ENCODE measurements around the gene FIBCD1. TPM values are rescaled to one million over a fixed set of nuclear protein-coding genes. Genes with fewer than 3 reads are reported as not detected.

The FIBCD1 gene
- total RNA-seq, 1 experiment from 2014 or later = 7.1 TPM

- H2BK20ac ChIP-seq (ENCODE audit: low read depth, low read length, poor library complexity, severe bottlenecking) = no peak overlapping the region
- no peak overlapping the region for H3K23ac ChIP-seq (ENCODE audit: insufficient read length, low read depth, low read length)
- no CpG with 5 or more reads among the region's 7 CpGs for WGBS (ENCODE audit: extremely low coverage, insufficient read length, low lambda C conversion rate)
- Mint-ChIP-seq H3K27me3 (ENCODE audit: low read depth) (no peaks in the 10 kb centered on the region; the same call in 1 of the 2 replicates), H3K36me3 (ENCODE audit: insufficient read depth in 1 of 3, low read depth in 3 of 3) (peaks cover 0 to 20% (median 0%) of the 10 kb centered on the region in 3 experiments; a peak in 4 of 7 replicates), H3K4me1 (peaks cover 2 to 9% of the 10 kb centered on the region in 2 experiments; a peak in 1 of 4 replicates), H3K9me3 (no peaks in the 10 kb centered on the region; a peak in 1 of 5 replicates), H3K4me3 (no peak overlapping the region), H3K27ac (peak overlapping the region in 2 of 3 experiments; percentile 36 to 84; a peak in 3 of 7 replicates)
- H3K18ac ChIP-seq (ENCODE audit: insufficient read length, low read depth, low read length) = no peak overlapping the region
- no peak overlapping the region for H2BK15ac ChIP-seq (ENCODE audit: low read depth, low read length)
- H4K91ac ChIP-seq (ENCODE audit: insufficient read length, low read depth, low read length) = no peak overlapping the region
- H2AFZ ChIP-seq (ENCODE audit: low read length) = no peak overlapping the region
- H2BK5ac ChIP-seq (ENCODE audit: insufficient read length, low read length) = no peak overlapping the region
- H3K23me2 ChIP-seq (ENCODE audit: insufficient read length, low read depth, low read length, poor library complexity, severe bottlenecking) = no peaks in the 10 kb centered on the region
- no peaks in the 10 kb centered on the region for H3K27me3 ChIP-seq (ENCODE audit: insufficient read depth, low read length)
- H4K8ac ChIP-seq (replicated peaks; ENCODE audit: insufficient read length, low read depth, low read length) = no peak overlapping the region
- no peak overlapping the region for H3K9ac ChIP-seq (ENCODE audit: extremely low read depth, insufficient read length, low read length)
- H3K9me3 ChIP-seq (ENCODE audit: control insufficient read depth, low read depth, low read length) = no peaks in the 10 kb centered on the region
- H2AK5ac ChIP-seq (ENCODE audit: insufficient read length, low read length) = no peak overlapping the region
- H2BK120ac ChIP-seq (ENCODE audit: low read depth, low read length, poor library complexity, severe bottlenecking) = no peak overlapping the region
- H3K56ac ChIP-seq (ENCODE audit: insufficient read length, low read depth, low read length) = no peak overlapping the region
- H3K79me1 ChIP-seq (ENCODE audit: insufficient read depth, low read depth, low read length, poor library complexity, severe bottlenecking) = no peaks in the 10 kb centered on the region
- H3K4me2 ChIP-seq (ENCODE audit: insufficient read depth, insufficient read length, low read length) = no peak overlapping the region
- H2BK12ac ChIP-seq (ENCODE audit: insufficient read length, low read depth, low read length) = no peak overlapping the region
- no peak overlapping the region for H3K4ac ChIP-seq (ENCODE audit: low read depth, low read length)
- TF ChIP-seq, protein P1, sequence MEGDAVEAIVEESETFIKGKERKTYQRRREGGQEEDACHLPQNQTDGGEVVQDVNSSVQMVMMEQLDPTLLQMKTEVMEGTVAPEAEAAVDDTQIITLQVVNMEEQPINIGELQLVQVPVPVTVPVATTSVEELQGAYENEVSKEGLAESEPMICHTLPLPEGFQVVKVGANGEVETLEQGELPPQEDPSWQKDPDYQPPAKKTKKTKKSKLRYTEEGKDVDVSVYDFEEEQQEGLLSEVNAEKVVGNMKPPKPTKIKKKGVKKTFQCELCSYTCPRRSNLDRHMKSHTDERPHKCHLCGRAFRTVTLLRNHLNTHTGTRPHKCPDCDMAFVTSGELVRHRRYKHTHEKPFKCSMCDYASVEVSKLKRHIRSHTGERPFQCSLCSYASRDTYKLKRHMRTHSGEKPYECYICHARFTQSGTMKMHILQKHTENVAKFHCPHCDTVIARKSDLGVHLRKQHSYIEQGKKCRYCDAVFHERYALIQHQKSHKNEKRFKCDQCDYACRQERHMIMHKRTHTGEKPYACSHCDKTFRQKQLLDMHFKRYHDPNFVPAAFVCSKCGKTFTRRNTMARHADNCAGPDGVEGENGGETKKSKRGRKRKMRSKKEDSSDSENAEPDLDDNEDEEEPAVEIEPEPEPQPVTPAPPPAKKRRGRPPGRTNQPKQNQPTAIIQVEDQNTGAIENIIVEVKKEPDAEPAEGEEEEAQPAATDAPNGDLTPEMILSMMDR (conservative IDR thresholded peaks at IDR 0.05) = no peak
- no peaks in the 10 kb centered on the region for H4K20me1 ChIP-seq (ENCODE audit: control insufficient read depth, insufficient read depth, insufficient read length)
- no peak overlapping the region for H3K14ac ChIP-seq (ENCODE audit: insufficient read depth, low read length)
- H3K27ac ChIP-seq (ENCODE audit: insufficient read length, low read depth, low read length) = no peak overlapping the region
- H3K79me2 ChIP-seq (ENCODE audit: insufficient read depth, low read length) = no peaks in the 10 kb centered on the region
- no peaks in the 10 kb centered on the region for H3K4me1 ChIP-seq (ENCODE audit: insufficient read depth, low read length)
- H4K5ac ChIP-seq (ENCODE audit: insufficient read length, low read depth, low read length) = no peak overlapping the region
- DNase-seq = no peak
- H3T11ph ChIP-seq (ENCODE audit: low read length) = no peak overlapping the region
Observed at GRCh38 chr9:130894546-130894945, 44.5 kb downstream of the FIBCD1 start.

Data from H9 (cell line).